ENCODE results near the gene TMEM187.

TMEM187 gene

DNA sequence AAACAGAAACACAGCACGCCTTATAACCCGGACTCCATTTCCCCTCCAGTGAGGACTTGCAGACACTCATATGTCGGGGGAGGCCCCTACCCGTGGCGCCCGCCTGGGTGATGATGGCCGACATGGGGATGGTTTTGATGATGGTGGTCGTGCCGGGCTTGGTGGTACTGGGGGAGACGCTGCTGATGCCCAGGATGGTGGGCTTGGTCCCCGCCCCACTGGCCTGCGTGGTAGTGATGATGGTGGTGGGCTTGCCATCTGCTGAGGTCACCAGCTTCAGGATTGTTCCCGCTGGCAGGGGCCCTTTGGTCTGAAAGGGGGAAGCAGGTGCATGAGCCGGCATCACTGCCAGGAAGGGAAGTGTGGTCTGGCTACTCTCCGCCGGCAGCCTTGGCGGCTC is 15.3 kb upstream of the TMEM187 start:
- H3K9ac ChIP-seq (ENCODE audit: low read length) = no peak overlapping the region

DNA sequence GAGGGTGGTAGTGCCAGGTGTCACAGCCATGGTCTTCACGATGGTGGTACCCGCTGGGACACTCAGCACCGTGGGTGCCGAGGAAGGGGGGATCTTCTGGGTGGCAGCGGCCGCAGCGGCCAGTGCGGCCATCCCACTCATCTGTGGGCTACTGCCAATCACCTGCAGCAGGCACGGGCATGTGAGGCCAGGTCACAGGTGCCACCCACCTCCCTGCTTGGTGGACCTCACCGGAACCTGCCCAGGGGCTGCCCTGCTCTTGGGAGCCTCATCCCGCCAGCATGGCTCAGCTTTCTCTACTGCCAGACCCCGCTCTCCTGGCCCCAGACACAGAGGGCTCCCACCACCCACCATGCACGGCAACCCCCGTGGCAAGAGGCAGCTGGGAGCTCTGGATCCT is 13.9 kb upstream of the TMEM187 start:
- Histone ChIP-seq H3K36me3 (ENCODE audit: insufficient read depth, low read length) (peaks cover 74% of the 10 kb centered on the region), H3K4me1 (ENCODE audit: insufficient read depth, low read length) (no peaks in the 10 kb centered on the region), H3K9me3 (ENCODE audit: low read length) (no peaks in the 10 kb centered on the region), H3K27me3 (ENCODE audit: control insufficient read depth in 1 of 2, insufficient read depth in 2 of 2, low read length in 2 of 2) (peaks cover 0 to 10% of the 10 kb centered on the region in 2 donors), H3K4me3 (ENCODE audit: low read depth in 1 of 2, low read length in 2 of 2) (no peak overlapping the region), H3K27ac (ENCODE audit: low read depth, low read length) (no peak overlapping the region), H3K9ac (ENCODE audit: low read length) (no peak overlapping the region)

More for the DNA sequence above, 15.3 kb upstream of the TMEM187 start:
- H3K4me3 ChIP-seq (ENCODE audit: low read depth in 1 of 2, low read length in 2 of 2) = no peak overlapping the region
- peaks cover 4% of the 10 kb centered on the region for H3K4me1 ChIP-seq (ENCODE audit: insufficient read depth, low read length)
- H3K27ac ChIP-seq (ENCODE audit: low read depth, low read length) = peak overlapping the region; percentile 52
- peaks cover 0 to 10% of the 10 kb centered on the region in 2 donors for H3K27me3 ChIP-seq (ENCODE audit: control insufficient read depth in 1 of 2, insufficient read depth in 2 of 2, low read length in 2 of 2)
- peaks cover 62% of the 10 kb centered on the region for H3K36me3 ChIP-seq (ENCODE audit: insufficient read depth, low read length)
- no peaks in the 10 kb centered on the region for H3K9me3 ChIP-seq (ENCODE audit: low read length)

DNA sequence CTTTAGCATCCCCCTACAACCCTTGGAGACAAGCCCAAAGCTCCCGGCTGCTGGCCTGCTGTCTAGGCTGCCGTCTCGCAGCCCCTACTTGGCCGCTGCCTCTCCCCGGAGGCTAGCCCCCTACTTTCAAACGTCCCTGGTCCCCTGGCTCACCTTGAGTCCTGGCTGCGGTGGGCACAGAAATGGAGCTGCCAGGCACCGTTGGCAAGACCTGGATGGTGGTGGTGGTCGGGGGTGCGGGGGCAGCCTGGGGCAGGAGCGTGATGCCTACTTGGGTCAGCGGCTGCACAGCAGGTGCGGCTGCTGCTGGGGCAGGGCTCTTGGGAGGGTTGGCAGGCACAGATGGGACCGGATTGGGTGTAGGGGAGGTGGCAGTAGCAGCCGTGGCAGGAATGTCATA is 12.9 kb upstream of the TMEM187 start:
- no peaks in the 10 kb centered on the region for H3K4me1 ChIP-seq (ENCODE audit: insufficient read depth, low read length)
- peaks cover 77% of the 10 kb centered on the region for H3K36me3 ChIP-seq (ENCODE audit: insufficient read depth, low read length)
- no peak overlapping the region for H3K9ac ChIP-seq (ENCODE audit: low read length)
- peaks cover 0 to 10% of the 10 kb centered on the region in 2 donors for H3K27me3 ChIP-seq (ENCODE audit: control insufficient read depth in 1 of 2, insufficient read depth in 2 of 2, low read length in 2 of 2)
- no peak overlapping the region for H3K4me3 ChIP-seq (ENCODE audit: low read depth in 1 of 2, low read length in 2 of 2)
- no peak overlapping the region for H3K27ac ChIP-seq (ENCODE audit: low read depth, low read length)
- H3K9me3 ChIP-seq (ENCODE audit: low read length) = no peaks in the 10 kb centered on the region

DNA sequence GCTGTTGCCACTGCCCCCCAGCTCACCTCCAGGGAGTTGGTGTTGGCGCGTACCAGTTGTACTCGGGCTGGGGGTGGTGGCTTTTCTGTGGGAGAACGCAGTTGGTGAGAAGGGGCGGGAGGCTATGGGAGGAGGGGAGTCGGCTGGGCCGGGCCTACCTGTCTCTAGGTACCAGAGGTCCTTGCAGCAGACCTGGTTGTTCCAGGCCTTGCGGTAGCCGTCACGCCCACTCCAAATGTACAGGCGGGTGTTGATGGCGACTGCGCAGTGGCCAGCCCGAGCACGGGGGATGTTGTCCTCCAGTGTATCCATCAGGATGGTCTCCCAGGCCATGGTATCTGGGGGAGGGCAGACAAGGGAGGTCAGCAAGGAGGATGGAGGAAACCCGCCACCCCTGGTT is 12.5 kb upstream of the TMEM187 start:
- no peak overlapping the region for H3K4me3 ChIP-seq (ENCODE audit: low read depth in 1 of 2, low read length in 2 of 2)
- peaks cover 0 to 10% of the 10 kb centered on the region in 2 donors for H3K27me3 ChIP-seq (ENCODE audit: control insufficient read depth in 1 of 2, insufficient read depth in 2 of 2, low read length in 2 of 2)
- no peaks in the 10 kb centered on the region for H3K4me1 ChIP-seq (ENCODE audit: insufficient read depth, low read length)
- H3K9me3 ChIP-seq (ENCODE audit: low read length) = no peaks in the 10 kb centered on the region
- peaks cover 77% of the 10 kb centered on the region for H3K36me3 ChIP-seq (ENCODE audit: insufficient read depth, low read length)
- H3K27ac ChIP-seq (ENCODE audit: low read depth, low read length) = no peak overlapping the region
- no peak overlapping the region for H3K9ac ChIP-seq (ENCODE audit: low read length)

DNA sequence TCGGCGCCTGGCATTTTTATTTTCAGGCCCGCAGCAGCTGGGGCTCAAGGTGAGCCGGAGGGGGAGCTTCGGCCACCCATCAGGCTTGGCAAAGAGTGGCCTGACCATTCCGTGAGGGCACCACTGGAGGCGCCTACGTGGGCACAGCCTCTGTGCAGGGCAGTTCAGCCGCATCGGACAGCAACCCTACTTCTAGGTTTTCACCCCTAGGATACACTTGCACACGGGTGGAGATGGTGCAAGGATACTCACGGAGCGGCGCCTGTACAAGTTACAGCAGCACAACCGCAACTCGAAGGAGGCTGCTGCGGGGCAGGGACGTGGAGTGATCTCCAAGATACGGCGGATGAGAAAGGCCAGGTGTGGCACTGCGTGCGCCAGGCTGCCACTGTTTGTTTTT is 11.8 kb upstream of the TMEM187 start:
- Histone ChIP-seq H3K36me3 (ENCODE audit: insufficient read depth, low read length) (peaks cover 77% of the 10 kb centered on the region), H3K9ac (ENCODE audit: low read length) (no peak overlapping the region), H3K27ac (ENCODE audit: low read depth, low read length) (no peak overlapping the region)

DNA sequence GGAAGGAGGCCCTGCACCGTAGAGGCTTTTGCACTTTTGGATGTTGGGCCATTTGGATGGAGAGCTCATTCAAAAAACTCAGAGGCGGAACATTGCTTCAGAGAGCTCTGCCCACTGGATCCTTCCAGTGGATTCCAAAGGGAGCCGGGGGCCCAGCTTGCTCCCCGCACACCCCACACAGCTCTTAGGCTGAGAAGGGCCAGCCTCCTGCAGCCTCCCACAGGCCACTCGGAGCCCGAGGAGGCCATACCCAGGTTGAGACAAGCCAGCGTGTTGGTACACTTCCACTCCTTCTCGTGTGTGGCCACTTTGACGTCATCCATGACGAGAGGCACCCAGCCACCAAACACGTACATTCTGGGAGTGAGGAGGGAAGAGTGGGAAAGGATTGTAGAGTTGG is 11.3 kb upstream of the TMEM187 start:
- Histone ChIP-seq H3K4me3 (ENCODE audit: low read depth in 1 of 2, low read length in 2 of 2) (no peak overlapping the region), H3K27me3 (ENCODE audit: control insufficient read depth in 1 of 2, insufficient read depth in 2 of 2, low read length in 2 of 2) (peaks cover 0 to 16% of the 10 kb centered on the region in 2 donors), H3K27ac (ENCODE audit: low read depth, low read length) (no peak overlapping the region), H3K36me3 (ENCODE audit: insufficient read depth, low read length) (peaks cover 72% of the 10 kb centered on the region), H3K9ac (ENCODE audit: low read length) (no peak overlapping the region), H3K9me3 (ENCODE audit: low read length) (no peaks in the 10 kb centered on the region), H3K4me1 (ENCODE audit: insufficient read depth, low read length) (peaks cover 2% of the 10 kb centered on the region)

More for the DNA sequence above, 11.8 kb upstream of the TMEM187 start:
- H3K27me3 ChIP-seq (ENCODE audit: control insufficient read depth in 1 of 2, insufficient read depth in 2 of 2, low read length in 2 of 2) = peaks cover 0 to 11% of the 10 kb centered on the region in 2 donors
- H3K4me1 ChIP-seq (ENCODE audit: insufficient read depth, low read length) = no peaks in the 10 kb centered on the region
- no peak overlapping the region for H3K4me3 ChIP-seq (ENCODE audit: low read depth in 1 of 2, low read length in 2 of 2)
- no peaks in the 10 kb centered on the region for H3K9me3 ChIP-seq (ENCODE audit: low read length)

DNA sequence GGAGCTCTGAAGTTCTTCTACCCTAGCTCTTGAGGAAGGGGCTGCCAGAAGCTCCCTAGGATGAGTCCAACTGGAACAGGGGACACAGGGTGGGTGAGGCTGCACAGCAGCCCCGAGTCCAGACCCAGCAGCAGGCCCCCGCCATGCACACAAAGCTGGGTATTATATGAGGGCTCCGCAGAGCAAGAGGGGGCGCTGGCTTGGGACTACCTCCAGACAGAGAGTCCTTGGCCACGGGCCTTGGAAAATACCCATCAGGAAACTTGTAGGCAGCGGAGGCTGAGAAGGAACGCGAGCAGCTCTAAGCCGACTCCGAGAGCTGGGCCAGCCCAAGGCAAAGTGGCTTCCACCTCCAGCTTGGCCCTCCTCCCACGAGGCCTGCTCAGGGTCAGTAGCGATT is 9.0 kb upstream of the TMEM187 start:
- peaks cover 25% of the 10 kb centered on the region for H3K4me1 ChIP-seq (ENCODE audit: insufficient read depth, low read length)
- no peaks in the 10 kb centered on the region for H3K9me3 ChIP-seq (ENCODE audit: low read length)
- H3K27me3 ChIP-seq (ENCODE audit: control insufficient read depth in 1 of 2, insufficient read depth in 2 of 2, low read length in 2 of 2) = peaks cover 0 to 16% of the 10 kb centered on the region in 2 donors
- H3K4me3 ChIP-seq (ENCODE audit: low read depth in 1 of 2, low read length in 2 of 2) = no peak overlapping the region
- H3K27ac ChIP-seq (ENCODE audit: low read depth, low read length) = no peak overlapping the region
- H3K36me3 ChIP-seq (ENCODE audit: insufficient read depth, low read length) = peaks cover 52% of the 10 kb centered on the region
- H3K9ac ChIP-seq (ENCODE audit: low read length) = no peak overlapping the region

DNA sequence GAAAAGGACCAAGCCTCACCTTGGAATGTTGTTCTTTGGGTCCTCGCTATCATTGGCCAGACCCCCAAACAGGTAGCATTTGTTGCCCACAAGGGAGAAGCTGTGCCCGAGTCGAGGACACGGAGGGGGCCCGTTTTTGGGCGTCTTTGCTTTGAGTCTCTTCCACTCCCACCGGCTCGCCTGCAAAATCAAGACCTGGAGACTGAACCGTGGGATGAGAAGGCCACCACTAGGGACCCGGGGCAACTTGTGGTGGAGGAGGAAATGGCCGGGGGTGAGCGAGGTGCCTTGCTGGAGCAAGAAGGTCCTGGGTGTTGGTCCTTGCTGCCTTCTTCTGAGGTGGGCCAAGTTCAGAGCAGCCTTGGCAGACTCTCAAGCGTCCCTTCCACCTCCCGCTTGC is 8.4 kb upstream of the TMEM187 start:
- peaks cover 30% of the 10 kb centered on the region for H3K4me1 ChIP-seq (ENCODE audit: insufficient read depth, low read length)
- peaks cover 47% of the 10 kb centered on the region for H3K36me3 ChIP-seq (ENCODE audit: insufficient read depth, low read length)
- no peak overlapping the region for H3K27ac ChIP-seq (ENCODE audit: low read depth, low read length)
- H3K4me3 ChIP-seq (ENCODE audit: low read depth in 1 of 2, low read length in 2 of 2) = no peak overlapping the region
- H3K27me3 ChIP-seq (ENCODE audit: control insufficient read depth in 1 of 2, insufficient read depth in 2 of 2, low read length in 2 of 2) = peaks cover 0 to 12% of the 10 kb centered on the region in 2 donors
- no peak overlapping the region for H3K9ac ChIP-seq (ENCODE audit: low read length)
- H3K9me3 ChIP-seq (ENCODE audit: low read length) = no peaks in the 10 kb centered on the region

DNA sequence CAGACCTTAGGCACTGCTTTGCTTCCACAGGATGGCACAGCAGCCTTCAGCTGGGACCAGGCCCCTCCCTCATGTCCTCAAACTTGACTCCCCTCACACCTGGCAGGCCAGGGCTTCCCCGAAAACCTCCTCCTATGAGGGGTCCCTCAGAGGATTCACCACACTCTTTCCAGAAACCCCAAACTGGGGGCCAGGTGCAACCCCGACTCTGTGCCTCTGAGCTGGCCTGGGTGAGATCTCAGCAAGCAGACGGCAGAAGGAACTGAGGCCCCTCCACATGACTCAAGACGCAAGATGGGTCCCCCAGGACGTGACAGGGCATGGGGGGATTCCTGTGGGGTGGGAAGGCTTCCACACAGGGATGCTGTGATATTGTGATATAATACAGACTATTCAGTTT is 7.1 kb upstream of the TMEM187 start:
- Histone ChIP-seq H3K4me3 (ENCODE audit: low read depth in 1 of 2, low read length in 2 of 2) (no peak overlapping the region), H3K27ac (ENCODE audit: low read depth, low read length) (no peak overlapping the region)

DNA sequence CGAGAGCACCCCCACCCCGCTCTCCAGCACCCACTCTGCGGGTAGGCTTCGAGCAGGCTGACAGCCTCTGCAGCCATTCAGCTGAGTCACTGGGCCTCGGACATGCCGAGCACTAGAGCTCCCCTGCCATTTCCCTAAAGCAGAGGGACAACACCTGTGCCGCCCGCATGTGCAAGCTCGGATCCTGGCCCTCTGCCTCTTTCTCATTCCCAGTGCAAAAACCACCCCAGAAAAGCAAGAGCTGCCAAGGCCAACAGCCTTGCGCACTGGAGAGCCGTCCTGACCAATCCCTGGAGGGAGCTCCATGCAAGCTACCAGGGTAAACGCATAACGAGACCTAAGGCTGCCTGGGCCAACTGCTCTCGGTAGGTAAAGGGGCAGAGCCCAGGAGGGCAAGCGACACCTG is 6.3 kb upstream of the TMEM187 start:
- Histone ChIP-seq H3K9ac (ENCODE audit: low read length) (no peak overlapping the region), H3K27me3 (ENCODE audit: control insufficient read depth in 1 of 2, insufficient read depth in 2 of 2, low read length in 2 of 2) (peaks cover 0 to 8% of the 10 kb centered on the region in 2 donors), H3K4me1 (ENCODE audit: insufficient read depth, low read length) (peaks cover 31% of the 10 kb centered on the region), H3K9me3 (ENCODE audit: low read length) (no peaks in the 10 kb centered on the region), H3K36me3 (ENCODE audit: insufficient read depth, low read length) (peaks cover 28% of the 10 kb centered on the region), H3K4me3 (ENCODE audit: low read depth in 1 of 2, low read length in 2 of 2) (peak overlapping the region in 1 of 2 donors; percentile 8), H3K27ac (ENCODE audit: low read depth, low read length) (peak overlapping the region; percentile 35)

More for the DNA sequence above, 7.1 kb upstream of the TMEM187 start:
- H3K9me3 ChIP-seq (ENCODE audit: low read length) = no peaks in the 10 kb centered on the region
- peaks cover 37% of the 10 kb centered on the region for H3K36me3 ChIP-seq (ENCODE audit: insufficient read depth, low read length)
- peaks cover 31% of the 10 kb centered on the region for H3K4me1 ChIP-seq (ENCODE audit: insufficient read depth, low read length)
- H3K9ac ChIP-seq (ENCODE audit: low read length) = no peak overlapping the region
- H3K27me3 ChIP-seq (ENCODE audit: control insufficient read depth in 1 of 2, insufficient read depth in 2 of 2, low read length in 2 of 2) = peaks cover 0 to 8% of the 10 kb centered on the region in 2 donors

DNA sequence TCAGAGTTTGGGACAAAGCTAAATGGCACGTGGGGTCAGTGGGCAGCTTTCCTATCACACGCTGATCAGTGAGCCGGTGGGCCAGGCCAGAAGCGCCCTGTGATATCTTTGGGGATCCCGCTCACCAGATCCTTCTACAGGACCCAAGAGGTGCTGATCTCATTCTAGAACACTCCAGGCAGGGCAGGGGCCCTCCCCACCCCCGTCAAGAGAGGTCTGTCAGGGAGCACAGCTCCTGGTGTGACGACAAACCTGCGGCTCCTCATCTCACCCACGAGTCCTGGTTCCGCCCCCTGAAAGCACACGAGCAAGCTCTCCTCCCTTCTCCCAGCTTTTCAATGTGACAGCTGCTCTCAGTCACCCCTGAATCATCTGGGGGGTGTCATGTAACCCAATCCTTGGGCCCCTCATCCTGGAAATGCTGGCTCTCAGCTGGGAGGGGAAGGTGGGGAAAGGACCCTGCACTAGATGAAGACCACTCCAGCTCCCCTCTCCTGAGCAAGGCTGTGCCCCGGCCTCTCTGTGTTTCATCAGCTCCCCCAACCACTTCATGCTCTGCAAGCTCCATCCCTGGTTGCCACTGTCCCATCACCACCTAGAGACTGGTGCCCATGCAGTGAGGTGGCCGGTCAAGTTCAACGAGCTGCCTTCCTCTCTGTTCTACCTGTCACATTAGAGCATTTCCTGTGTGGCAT is 5.6 kb upstream of the TMEM187 start:
- no peaks in the 10 kb centered on the region for H3K9me3 ChIP-seq (ENCODE audit: low read length)
- peak overlapping the region; percentile 35 for H3K27ac ChIP-seq (ENCODE audit: low read depth, low read length)

More for the DNA sequence above, 5.6 kb upstream of the TMEM187 start:
- Histone ChIP-seq H3K36me3 (ENCODE audit: insufficient read depth, low read length) (peaks cover 21% of the 10 kb centered on the region), H3K4me3 (ENCODE audit: low read depth in 1 of 2, low read length in 2 of 2) (peak overlapping the region in 1 of 2 donors; percentile 8), H3K27me3 (ENCODE audit: control insufficient read depth in 1 of 2, insufficient read depth in 2 of 2, low read length in 2 of 2) (peaks cover 0 to 8% of the 10 kb centered on the region in 2 donors), H3K9ac (ENCODE audit: low read length) (no peak overlapping the region), H3K4me1 (ENCODE audit: insufficient read depth, low read length) (peaks cover 31% of the 10 kb centered on the region)
